Spleen (tissue), 7 donors: ENCODE data around the gene ZSWIM6.

Experiments
- POLR2A ChIP-seq, 3 donors: fragments of 450-650 bp; IDR thresholded peaks; one replicate each; pipeline ENCODE4 v1.5.1; 2017; ENCODE audit warnings: antibody characterized with exemption in 3 of 3, mild to moderate bottlenecking in 1 of 3
- TF ChIP-seq, protein P1 (sequence below), 11 experiments: fragments of 200-600 bp in 7 of 11; fragments of 450-650 bp in 4 of 11; sonication (generic) in 4 of 11; IDR thresholded peaks in 8 of 11; conservative IDR thresholded peaks in 3 of 11; 1 replicate in 7 of 11; 2 replicates in 4 of 11; pipeline versions ENCODE4 v1.4.0 to v1.8.0; 2016 to 2021; ENCODE audit warnings: antibody characterized with exemption in 11 of 11, inconsistent platforms in 4 of 11, mild to moderate bottlenecking in 1 of 11
- donor health status: DM: no; HTN: no; CAD: no; lungs with moderate emphysema.
- donor health status: DM: no; HTN: no; CAD: no.
- donor health status: DM: no; HTN: no; CAD: no.

- TF ChIP-seq, protein P1, sequence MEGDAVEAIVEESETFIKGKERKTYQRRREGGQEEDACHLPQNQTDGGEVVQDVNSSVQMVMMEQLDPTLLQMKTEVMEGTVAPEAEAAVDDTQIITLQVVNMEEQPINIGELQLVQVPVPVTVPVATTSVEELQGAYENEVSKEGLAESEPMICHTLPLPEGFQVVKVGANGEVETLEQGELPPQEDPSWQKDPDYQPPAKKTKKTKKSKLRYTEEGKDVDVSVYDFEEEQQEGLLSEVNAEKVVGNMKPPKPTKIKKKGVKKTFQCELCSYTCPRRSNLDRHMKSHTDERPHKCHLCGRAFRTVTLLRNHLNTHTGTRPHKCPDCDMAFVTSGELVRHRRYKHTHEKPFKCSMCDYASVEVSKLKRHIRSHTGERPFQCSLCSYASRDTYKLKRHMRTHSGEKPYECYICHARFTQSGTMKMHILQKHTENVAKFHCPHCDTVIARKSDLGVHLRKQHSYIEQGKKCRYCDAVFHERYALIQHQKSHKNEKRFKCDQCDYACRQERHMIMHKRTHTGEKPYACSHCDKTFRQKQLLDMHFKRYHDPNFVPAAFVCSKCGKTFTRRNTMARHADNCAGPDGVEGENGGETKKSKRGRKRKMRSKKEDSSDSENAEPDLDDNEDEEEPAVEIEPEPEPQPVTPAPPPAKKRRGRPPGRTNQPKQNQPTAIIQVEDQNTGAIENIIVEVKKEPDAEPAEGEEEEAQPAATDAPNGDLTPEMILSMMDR (IDR thresholded peaks at IDR 0.05 in 8 of 11, conservative IDR thresholded peaks at IDR 0.05 in 3 of 11): no peak
- TF ChIP-seq POLR2A (IDR thresholded peaks at IDR 0.05): no peak
These were observed 108.5 kb downstream of the ZSWIM6 start for GRCh38 chr5:61440596-61440995.
